Cardiac fibroblast (primary cell): ENCODE measurements around the gene TBC1D14.

Experiments
- DNase-seq, 2 donors: peaks; one replicate each; pipeline versions ENCODE4 v3.0.0 to v3.0.0-alpha.2; 2010; ENCODE audit warnings: low read depth in 2 of 2
- H3K4me3 ChIP-seq, 2 donors: replicated peaks in 1 of 2; 1 replicate in 1 of 2; 2 replicates in 1 of 2; pipeline ENCODE4 v1.5.1; 2011; ENCODE audit warnings: low read depth in 2 of 2, low read length in 2 of 2, mild to moderate bottlenecking in 2 of 2, moderate library complexity in 1 of 2
- TF ChIP-seq, protein P1 (sequence below): IDR thresholded peaks from one replicate; pipeline ENCODE4 v1.5.1; 2011; ENCODE audit warnings: low read depth, mild to moderate bottlenecking, low read length, inconsistent platforms

TBC1D14 gene

GRCh38 chr4:6962211-6963041, 52.8 kb downstream of the TBC1D14 start:
- no peak for DNase-seq
- TF ChIP-seq, protein P1, sequence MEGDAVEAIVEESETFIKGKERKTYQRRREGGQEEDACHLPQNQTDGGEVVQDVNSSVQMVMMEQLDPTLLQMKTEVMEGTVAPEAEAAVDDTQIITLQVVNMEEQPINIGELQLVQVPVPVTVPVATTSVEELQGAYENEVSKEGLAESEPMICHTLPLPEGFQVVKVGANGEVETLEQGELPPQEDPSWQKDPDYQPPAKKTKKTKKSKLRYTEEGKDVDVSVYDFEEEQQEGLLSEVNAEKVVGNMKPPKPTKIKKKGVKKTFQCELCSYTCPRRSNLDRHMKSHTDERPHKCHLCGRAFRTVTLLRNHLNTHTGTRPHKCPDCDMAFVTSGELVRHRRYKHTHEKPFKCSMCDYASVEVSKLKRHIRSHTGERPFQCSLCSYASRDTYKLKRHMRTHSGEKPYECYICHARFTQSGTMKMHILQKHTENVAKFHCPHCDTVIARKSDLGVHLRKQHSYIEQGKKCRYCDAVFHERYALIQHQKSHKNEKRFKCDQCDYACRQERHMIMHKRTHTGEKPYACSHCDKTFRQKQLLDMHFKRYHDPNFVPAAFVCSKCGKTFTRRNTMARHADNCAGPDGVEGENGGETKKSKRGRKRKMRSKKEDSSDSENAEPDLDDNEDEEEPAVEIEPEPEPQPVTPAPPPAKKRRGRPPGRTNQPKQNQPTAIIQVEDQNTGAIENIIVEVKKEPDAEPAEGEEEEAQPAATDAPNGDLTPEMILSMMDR = no peak

DNA sequence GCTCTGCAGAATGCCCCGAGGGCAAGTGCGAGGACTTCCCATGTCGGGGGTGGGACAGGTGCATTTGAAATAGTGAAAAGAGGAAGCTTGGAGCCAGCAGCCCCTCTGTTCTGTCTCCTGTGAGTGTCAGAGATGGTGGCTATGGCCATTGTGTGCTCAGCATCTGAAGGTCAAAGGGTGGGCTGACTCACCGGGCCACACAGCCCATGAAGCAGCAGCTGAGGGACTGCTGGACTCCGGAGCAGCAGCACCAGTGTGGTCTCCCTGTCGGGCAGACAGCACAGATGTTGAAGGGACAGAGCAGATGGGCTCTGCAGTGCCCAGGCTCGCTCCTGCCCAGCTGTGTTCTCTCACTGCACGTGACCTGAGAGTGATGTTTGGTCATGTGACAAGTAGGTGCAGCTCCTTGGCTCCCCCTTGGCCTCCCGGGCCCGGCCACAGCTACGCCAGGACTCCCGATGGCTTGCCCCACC, 53.5 kb downstream of the TBC1D14 start:
- H3K4me3 ChIP-seq = no peak overlapping the region
- DNase-seq = no peak
- TF ChIP-seq, protein P1 = no peak

More at GRCh38 chr4:6962211-6963041, 52.8 kb downstream of the TBC1D14 start:
- no peak overlapping the region for H3K4me3 ChIP-seq

- TF ChIP-seq, protein P1 = no peak
- H3K4me3 ChIP-seq = no peak overlapping the region
- DNase-seq = no peak
These were observed 55.2 kb downstream of the TBC1D14 start for GRCh38 chr4:6964858-6965257.

DNA sequence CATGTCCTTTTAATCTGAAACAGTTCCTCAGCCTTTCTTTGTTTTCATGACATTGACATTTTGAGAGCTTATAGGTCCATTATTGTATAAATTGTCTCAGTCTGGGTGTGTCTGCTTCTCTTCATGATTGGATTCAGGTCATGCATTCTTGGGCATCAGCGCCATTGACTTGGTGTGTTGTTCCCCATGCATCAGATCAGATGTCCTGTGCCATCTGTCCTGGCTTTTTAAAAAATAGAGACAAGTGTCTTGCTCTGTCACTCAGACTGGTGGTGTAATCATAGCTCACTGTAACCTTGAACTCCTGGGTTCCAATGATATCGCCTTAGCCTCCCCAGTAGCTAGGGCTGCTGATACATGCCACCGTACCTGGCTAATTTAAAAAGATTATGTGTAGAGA, 55.7 kb downstream of the TBC1D14 start:
- no peak overlapping the region for H3K4me3 ChIP-seq
- TF ChIP-seq, protein P1 = no peak
- no peak for DNase-seq

DNA sequence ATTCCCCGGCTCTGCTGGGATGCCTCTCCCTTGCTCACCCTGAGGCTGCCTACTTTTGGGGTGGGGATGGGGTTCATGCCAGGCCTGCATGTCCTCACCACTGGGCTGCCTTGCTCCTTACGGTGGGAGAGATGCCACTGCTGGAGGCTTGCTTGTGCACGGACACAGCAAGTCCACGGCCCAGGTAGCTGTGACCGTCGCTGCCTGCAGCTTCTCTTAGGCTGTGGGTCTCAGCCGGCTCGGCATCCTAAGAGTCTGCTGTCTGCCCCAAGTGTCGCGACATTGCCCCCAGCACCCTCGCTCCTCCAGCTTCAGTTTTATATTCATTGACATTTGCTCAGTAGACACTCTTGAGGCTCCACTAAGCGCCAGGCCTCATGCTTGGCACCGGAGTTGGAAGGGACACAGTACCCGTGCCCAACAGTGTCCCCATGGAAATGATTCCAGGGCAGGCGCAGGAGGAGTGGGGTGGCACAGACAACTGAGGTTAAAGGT, 58.3 kb downstream of the TBC1D14 start:
- no peak overlapping the region for H3K4me3 ChIP-seq
- TF ChIP-seq, protein P1 = no peak
- DNase-seq = no peak

- no peak overlapping the region for H3K4me3 ChIP-seq
- TF ChIP-seq, protein P1 = no peak
- DNase-seq = no peak
These were observed 58.9 kb downstream of the TBC1D14 start for GRCh38 chr4:6968496-6968895.
